Caco-2 (cell line): ENCODE data around the gene LSM6. TPM values are rescaled to one million over a fixed set of nuclear protein-coding genes. Genes with fewer than 3 reads are reported as not detected.

ENCODE experiments used
- BruUV-seq: library from RNA; stranded (reverse); fragments of 400-500 nt; replicated peaks from 2 replicates; lab custom pipeline; 2021; lab: Mats Ljungman, UMichigan
- CTCF ChIA-PET: fragments of 300-600 bp; sonication (Branson Sonifier 250); formaldehyde crosslinking; loops from one replicate; lab custom pipeline; 2022; ENCODE audit warnings: antibody characterized with exemption; lab: Charles Lee
- POLR2A ChIA-PET: fragments of 300-600 bp; sonication (Branson Sonifier 250); formaldehyde crosslinking; loops from one replicate; lab custom pipeline; 2022; ENCODE audit warnings: antibody characterized with exemption; lab: Charles Lee
- DNase-seq, 2 experiments: peaks; one replicate each; pipeline versions ENCODE4 v3.0.0 to v3.0.0-alpha.2; 2020 to 2022
- H3K27me3 ChIP-seq: replicated peaks from 2 replicates; pipeline ENCODE4 v1.6.0; 2011; ENCODE audit warnings: low read length; ENCODE audit not compliant: control insufficient read depth, insufficient read depth
- H3K36me3 ChIP-seq: 2 replicates; pipeline ENCODE4 v1.5.1; 2011; ENCODE audit warnings: low read length; ENCODE audit not compliant: control insufficient read depth, insufficient read depth
- H3K4me1 ChIP-seq: fragments of 250-450 bp; sonication (Bioruptor Pico); 2 replicates; pipeline ENCODE4 v1.5.1; 2020; ENCODE audit warnings: mild to moderate bottlenecking
- H3K4me3 ChIP-seq: 2 replicates; pipeline ENCODE4 v1.5.1; 2011; ENCODE audit warnings: low read depth, mild to moderate bottlenecking, control low read depth, low read length
- H3K9me3 ChIP-seq: fragments of 250-450 bp; sonication (Bioruptor Pico); 2 replicates; pipeline ENCODE4 v1.5.1; 2020; ENCODE audit warnings: mild to moderate bottlenecking, moderate library complexity
- H3K27ac Mint-ChIP-seq: one replicate; pipeline ENCODE4 v1.8.0; 2022; ENCODE audit warnings: mixed read lengths; ENCODE audit not compliant: unreplicated experiment
- H3K27me3 Mint-ChIP-seq: one replicate; pipeline ENCODE4 v1.8.0; 2022; ENCODE audit warnings: mixed read lengths; ENCODE audit not compliant: insufficient read depth, unreplicated experiment
- H3K36me3 Mint-ChIP-seq: one replicate; pipeline ENCODE4 v1.8.0; 2022; ENCODE audit warnings: mild to moderate bottlenecking, mixed read lengths; ENCODE audit not compliant: insufficient read depth, unreplicated experiment
- H3K4me1 Mint-ChIP-seq: one replicate; pipeline ENCODE4 v1.8.0; 2022; ENCODE audit warnings: low read depth, mixed read lengths; ENCODE audit not compliant: unreplicated experiment
- H3K4me3 Mint-ChIP-seq: one replicate; pipeline ENCODE4 v1.8.0; 2022; ENCODE audit warnings: mild to moderate bottlenecking, moderate library complexity, mixed read lengths; ENCODE audit not compliant: unreplicated experiment
- H3K9me3 Mint-ChIP-seq: one replicate; pipeline ENCODE4 v1.8.0; 2022; ENCODE audit warnings: mixed read lengths; ENCODE audit not compliant: unreplicated experiment
- intact Hi-C: fragments of 100-400 bp; cut with micrococcal nuclease; formaldehyde crosslinking; loops from one replicate; pipeline ENCODE4 v1.10.0; 2022; ENCODE audit not compliant: unreplicated experiment
- total RNA-seq: library from RNA; stranded (reverse); gene quantifications from 2 replicates; pipeline ENCODE4 v1.2.3, GENCODE V29; 2022
- TF ChIP-seq, protein P1 (sequence below), 2 experiments: fragments of 200-600 bp in 1 of 2; IDR thresholded peaks; 1 replicate in 1 of 2; 2 replicates in 1 of 2; pipeline versions ENCODE4 v1.5.1 to v1.8.0; 2011 to 2022; ENCODE audit warnings: antibody characterized with exemption in 1 of 2, control low read depth in 1 of 2, inconsistent platforms in 1 of 2, low read depth in 1 of 2, low read length in 1 of 2, mild to moderate bottlenecking in 1 of 2, moderate library complexity in 1 of 2; ENCODE audit not compliant: insufficient read depth in 1 of 2, severe bottlenecking in 1 of 2, unreplicated experiment in 1 of 2

Gene LSM6
- total RNA-seq, 1 experiment from 2014 or later = 46.8 TPM

DNA sequence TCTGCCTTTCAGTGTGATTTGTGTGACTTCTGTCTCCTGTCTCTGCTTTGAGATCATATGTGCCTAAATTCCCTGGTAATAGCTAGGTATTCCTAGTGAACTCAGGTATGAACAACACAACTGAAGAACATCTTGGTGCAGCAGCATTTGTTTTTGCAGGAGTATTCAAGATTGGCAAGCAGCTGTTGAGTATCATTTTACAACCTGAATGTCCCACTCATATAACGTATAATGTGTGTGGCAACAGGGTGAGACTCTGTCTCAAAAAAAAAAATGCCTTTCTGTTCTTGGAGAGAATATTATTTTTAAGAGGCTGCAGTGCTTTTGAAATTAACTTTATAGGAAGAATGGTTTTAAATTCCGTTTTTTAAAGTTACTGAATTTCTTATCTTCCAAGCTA is 7.7 kb downstream of the LSM6 start:
- no peak overlapping the region for H3K4me3 ChIP-seq
- intact Hi-C loops = no loop called here
- H3K27me3 Mint-ChIP-seq = no peaks in the 10 kb centered on the region
- peaks cover 23% of the 10 kb centered on the region for H3K36me3 Mint-ChIP-seq
- H3K27ac Mint-ChIP-seq = no peak overlapping the region
- TF ChIP-seq, protein P1, sequence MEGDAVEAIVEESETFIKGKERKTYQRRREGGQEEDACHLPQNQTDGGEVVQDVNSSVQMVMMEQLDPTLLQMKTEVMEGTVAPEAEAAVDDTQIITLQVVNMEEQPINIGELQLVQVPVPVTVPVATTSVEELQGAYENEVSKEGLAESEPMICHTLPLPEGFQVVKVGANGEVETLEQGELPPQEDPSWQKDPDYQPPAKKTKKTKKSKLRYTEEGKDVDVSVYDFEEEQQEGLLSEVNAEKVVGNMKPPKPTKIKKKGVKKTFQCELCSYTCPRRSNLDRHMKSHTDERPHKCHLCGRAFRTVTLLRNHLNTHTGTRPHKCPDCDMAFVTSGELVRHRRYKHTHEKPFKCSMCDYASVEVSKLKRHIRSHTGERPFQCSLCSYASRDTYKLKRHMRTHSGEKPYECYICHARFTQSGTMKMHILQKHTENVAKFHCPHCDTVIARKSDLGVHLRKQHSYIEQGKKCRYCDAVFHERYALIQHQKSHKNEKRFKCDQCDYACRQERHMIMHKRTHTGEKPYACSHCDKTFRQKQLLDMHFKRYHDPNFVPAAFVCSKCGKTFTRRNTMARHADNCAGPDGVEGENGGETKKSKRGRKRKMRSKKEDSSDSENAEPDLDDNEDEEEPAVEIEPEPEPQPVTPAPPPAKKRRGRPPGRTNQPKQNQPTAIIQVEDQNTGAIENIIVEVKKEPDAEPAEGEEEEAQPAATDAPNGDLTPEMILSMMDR (IDR thresholded peaks at IDR 0.05; ENCODE audit: insufficient read depth in 1 of 2, low read depth in 1 of 2, low read length in 1 of 2, severe bottlenecking in 1 of 2, unreplicated experiment in 1 of 2) = no peak
- peaks cover 6% of the 10 kb centered on the region for H3K4me1 Mint-ChIP-seq
- no peaks in the 10 kb centered on the region for H3K36me3 ChIP-seq
- ChIA-PET CTCF (no interaction called here), POLR2A (no interaction called here)
- BruUV-seq = no TSS peak
- DNase-seq = no peak
- no peaks in the 10 kb centered on the region for H3K27me3 ChIP-seq
- H3K4me3 Mint-ChIP-seq = no peak overlapping the region
- no peaks in the 10 kb centered on the region for H3K9me3 Mint-ChIP-seq
- no peaks in the 10 kb centered on the region for H3K9me3 ChIP-seq
- no peaks in the 10 kb centered on the region for H3K4me1 ChIP-seq

DNA sequence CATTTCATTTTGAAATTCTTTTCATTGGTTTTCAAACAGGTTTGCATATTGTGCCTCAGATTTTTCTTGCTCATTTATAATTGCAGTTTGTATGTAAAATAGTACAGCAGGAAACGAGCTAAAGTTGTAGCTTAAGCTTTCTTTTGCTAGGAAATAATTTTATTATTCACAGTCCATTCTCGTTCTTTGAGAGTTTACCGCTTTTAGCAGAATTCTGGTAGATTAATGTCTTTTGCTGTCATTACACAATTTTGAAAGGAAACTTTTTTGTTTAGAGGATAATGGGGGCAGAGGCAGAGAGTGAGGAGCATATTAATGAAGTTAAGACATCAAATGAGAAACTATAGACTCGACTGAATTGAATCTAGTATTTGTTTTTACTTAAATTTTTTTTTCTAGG is 10.5 kb downstream of the LSM6 start:
- Histone ChIP-seq H3K36me3 (0 out of 2 replicates have a peak, but pooled peaks cover 2% of the 10 kb centered on the region), H3K9me3 (no peaks in the 10 kb centered on the region), H3K27me3 (no peaks in the 10 kb centered on the region), H3K4me1 (no peaks in the 10 kb centered on the region), H3K4me3 (no peak overlapping the region)
- TF ChIP-seq, protein P1 (IDR thresholded peaks at IDR 0.05; ENCODE audit: insufficient read depth in 1 of 2, low read depth in 1 of 2, low read length in 1 of 2, severe bottlenecking in 1 of 2, unreplicated experiment in 1 of 2) = no peak
- H3K4me3 Mint-ChIP-seq = no peak overlapping the region
- H3K4me1 Mint-ChIP-seq = peaks cover 1% of the 10 kb centered on the region
- intact Hi-C loops = no loop called here
- H3K36me3 Mint-ChIP-seq = peaks cover 21% of the 10 kb centered on the region
- no peak overlapping the region for H3K27ac Mint-ChIP-seq
- ChIA-PET POLR2A (no interaction called here), CTCF (no interaction called here)
- DNase-seq = no peak
- H3K27me3 Mint-ChIP-seq = no peaks in the 10 kb centered on the region
- BruUV-seq = no TSS peak
- H3K9me3 Mint-ChIP-seq = no peaks in the 10 kb centered on the region

DNA sequence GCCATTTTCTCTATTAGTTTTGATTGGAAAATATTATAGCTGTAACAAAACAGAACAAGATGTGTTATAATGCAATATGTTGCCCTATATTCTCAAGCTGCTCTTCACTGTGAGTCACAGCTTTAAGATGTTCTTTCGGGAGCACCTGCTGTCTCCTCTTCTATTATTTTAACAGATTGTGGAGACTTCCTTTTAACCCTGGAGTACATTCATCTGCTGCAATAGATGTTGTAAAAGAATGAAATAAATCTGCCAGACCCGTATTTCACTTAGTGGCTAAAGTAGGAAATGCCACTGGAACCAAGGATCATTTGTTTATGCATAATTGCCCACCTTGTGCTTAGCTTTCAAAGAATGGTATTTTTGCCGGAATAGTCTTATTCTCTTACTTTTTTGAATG is 11.1 kb downstream of the LSM6 start:
- peaks cover 21% of the 10 kb centered on the region for H3K36me3 Mint-ChIP-seq
- H3K9me3 Mint-ChIP-seq = no peaks in the 10 kb centered on the region
- H3K4me1 Mint-ChIP-seq = peaks cover 7% of the 10 kb centered on the region
- TF ChIP-seq, protein P1 (IDR thresholded peaks at IDR 0.05; ENCODE audit: insufficient read depth in 1 of 2, low read depth in 1 of 2, low read length in 1 of 2, severe bottlenecking in 1 of 2, unreplicated experiment in 1 of 2) = no peak
- no TSS peak for BruUV-seq
- POLR2A ChIA-PET = no interaction called here
- CTCF ChIA-PET = no interaction called here
- H3K27ac Mint-ChIP-seq = no peak overlapping the region
- H3K9me3 ChIP-seq = no peaks in the 10 kb centered on the region
- no peaks in the 10 kb centered on the region for H3K27me3 ChIP-seq
- intact Hi-C loops = no loop called here
- no peaks in the 10 kb centered on the region for H3K27me3 Mint-ChIP-seq
- H3K36me3 ChIP-seq = 0 out of 2 replicates have a peak, but pooled peaks cover 2% of the 10 kb centered on the region
- DNase-seq = no peak
- H3K4me3 ChIP-seq = no peak overlapping the region
- H3K4me1 ChIP-seq = peaks cover 3% of the 10 kb centered on the region; the same call in 1 of the 2 replicates
- H3K4me3 Mint-ChIP-seq = no peak overlapping the region
